Measurements from ENCODE around the gene DCTD.

- TF ChIP-seq, protein P1, sequence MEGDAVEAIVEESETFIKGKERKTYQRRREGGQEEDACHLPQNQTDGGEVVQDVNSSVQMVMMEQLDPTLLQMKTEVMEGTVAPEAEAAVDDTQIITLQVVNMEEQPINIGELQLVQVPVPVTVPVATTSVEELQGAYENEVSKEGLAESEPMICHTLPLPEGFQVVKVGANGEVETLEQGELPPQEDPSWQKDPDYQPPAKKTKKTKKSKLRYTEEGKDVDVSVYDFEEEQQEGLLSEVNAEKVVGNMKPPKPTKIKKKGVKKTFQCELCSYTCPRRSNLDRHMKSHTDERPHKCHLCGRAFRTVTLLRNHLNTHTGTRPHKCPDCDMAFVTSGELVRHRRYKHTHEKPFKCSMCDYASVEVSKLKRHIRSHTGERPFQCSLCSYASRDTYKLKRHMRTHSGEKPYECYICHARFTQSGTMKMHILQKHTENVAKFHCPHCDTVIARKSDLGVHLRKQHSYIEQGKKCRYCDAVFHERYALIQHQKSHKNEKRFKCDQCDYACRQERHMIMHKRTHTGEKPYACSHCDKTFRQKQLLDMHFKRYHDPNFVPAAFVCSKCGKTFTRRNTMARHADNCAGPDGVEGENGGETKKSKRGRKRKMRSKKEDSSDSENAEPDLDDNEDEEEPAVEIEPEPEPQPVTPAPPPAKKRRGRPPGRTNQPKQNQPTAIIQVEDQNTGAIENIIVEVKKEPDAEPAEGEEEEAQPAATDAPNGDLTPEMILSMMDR (IDR thresholded peaks at IDR 0.05; ENCODE audit: poor library complexity) = no peak
- TF ChIP-seq EZH2 (IDR thresholded peaks at IDR 0.05; ENCODE audit: borderline replicate concordance) = no peak
- no peak for TF ChIP-seq EZH2phosphoT487 (IDR thresholded peaks at IDR 0.05; ENCODE audit: low read depth, severe bottlenecking, unreplicated experiment)
Measured at GRCh38 chr4:182913036-182913435, 4.2 kb downstream of the DCTD start.
